Right ventricle myocardium inferior (tissue), 1 donor: ENCODE measurements around the gene PRKAR1B. TPM values are rescaled to one million over a fixed set of nuclear protein-coding genes. Genes with fewer than 3 reads are reported as not detected.
"Not testable (repeated sequence)": the region's sequence is repeated elsewhere in the genome, so short reads cannot be mapped to it uniquely, and the experiment has no call there.

Experiments
- ATAC-seq: fragments of 200-7000 bp; cut with Tn5 transposase; one replicate; pipeline ENCODE4 v1.9.1; 2020; ENCODE audit warnings: mild to moderate bottlenecking, moderate library complexity
- DNase-seq: peaks from one replicate; pipeline ENCODE4 v3.0.0; 2021; ENCODE audit errors: missing footprints
- intact Hi-C: fragments of 100-400 bp; cut with DNase I; formaldehyde crosslinking; loops from one replicate; pipeline ENCODE4 v1.11.0; 2022
- total RNA-seq: library from RNA; stranded (reverse); fragmentation: NEBNext Ultra II Directional; extraction: Animal tissue kit (Norgen Biotek cat#: 25700); gene quantifications from one replicate; pipeline ENCODE4 v1.2.1, GENCODE V29; 2021
- donor health status: DM: no; HTN: yes; CAD: no; lungs with severe emphysema.

The PRKAR1B gene
- total RNA-seq, 1 donor from 2014 or later, result 16.7 TPM

DNA sequence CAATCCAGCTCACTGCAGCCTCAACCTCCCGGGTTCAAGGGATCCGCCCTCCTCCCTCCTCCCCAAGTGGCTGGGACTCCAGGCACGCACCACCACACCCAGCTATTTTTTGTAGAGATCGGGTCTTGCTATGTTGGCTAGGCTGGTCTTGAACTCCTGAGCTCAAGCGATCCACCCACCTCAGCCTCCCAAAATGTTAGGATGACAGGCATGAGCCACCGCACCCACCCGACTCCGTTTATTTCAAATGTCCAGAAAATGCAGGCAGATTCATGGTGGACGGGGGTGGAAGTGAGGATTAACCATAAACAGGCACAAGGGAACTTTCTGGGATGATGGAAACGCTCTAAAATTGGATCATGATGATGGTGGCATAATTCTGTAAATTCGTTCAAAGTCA is 85.1 kb downstream of the PRKAR1B start:
- intact Hi-C loops, result loop anchor here (5.0 kb wide), 2 partner anchors 90 to 120 kb away; no protein-coding TSS in a partner anchor
- DNase-seq, result no peak

GRCh38 chr7:641269-641671 is 85.8 kb downstream of the PRKAR1B start:
- intact Hi-C loops, result loop anchor here (5.0 kb wide), 2 partner anchors 91 to 119 kb away; no protein-coding TSS in a partner anchor

More for the DNA sequence above, 85.1 kb downstream of the PRKAR1B start:
- no peak for ATAC-seq

GRCh38 chr7:638256-639011 is 88.6 kb downstream of the PRKAR1B start:
- ATAC-seq (no peak), DNase-seq (no peak)
- intact Hi-C loops, result loop anchor here (5.0 kb wide), 1 partner anchor 306 kb away; no protein-coding TSS in a partner anchor

More at GRCh38 chr7:641269-641671, 85.8 kb downstream of the PRKAR1B start:
- DNase-seq, result no peak
- peak; percentile 75 for ATAC-seq

- intact Hi-C loops, result loop anchor here (5.0 kb wide), 1 partner anchor 306 kb away; no protein-coding TSS in a partner anchor
- DNase-seq, result no peak
- ATAC-seq, result no peak
Measured at GRCh38 chr7:637826-638225, 89.3 kb downstream of the PRKAR1B start.

GRCh38 chr7:636396-636795 is 90.7 kb downstream of the PRKAR1B start:
- intact Hi-C loops, result loop anchor here (5.0 kb wide), 1 partner anchor 304 kb away; no protein-coding TSS in a partner anchor
- no peak for ATAC-seq
- DNase-seq, result no peak

GRCh38 chr7:635687-636382 is 91.2 kb downstream of the PRKAR1B start:
- not testable (repeated sequence) for ATAC-seq, DNase-seq
- intact Hi-C loops, result loop anchor here (5.0 kb wide), 1 partner anchor 304 kb away; no protein-coding TSS in a partner anchor

- no peak for DNase-seq
- intact Hi-C loops, result loop anchor here (5.0 kb wide), 1 partner anchor 303 kb away; no protein-coding TSS in a partner anchor
- no peak for ATAC-seq
Measured at GRCh38 chr7:635227-635626, 91.9 kb downstream of the PRKAR1B start.

DNA sequence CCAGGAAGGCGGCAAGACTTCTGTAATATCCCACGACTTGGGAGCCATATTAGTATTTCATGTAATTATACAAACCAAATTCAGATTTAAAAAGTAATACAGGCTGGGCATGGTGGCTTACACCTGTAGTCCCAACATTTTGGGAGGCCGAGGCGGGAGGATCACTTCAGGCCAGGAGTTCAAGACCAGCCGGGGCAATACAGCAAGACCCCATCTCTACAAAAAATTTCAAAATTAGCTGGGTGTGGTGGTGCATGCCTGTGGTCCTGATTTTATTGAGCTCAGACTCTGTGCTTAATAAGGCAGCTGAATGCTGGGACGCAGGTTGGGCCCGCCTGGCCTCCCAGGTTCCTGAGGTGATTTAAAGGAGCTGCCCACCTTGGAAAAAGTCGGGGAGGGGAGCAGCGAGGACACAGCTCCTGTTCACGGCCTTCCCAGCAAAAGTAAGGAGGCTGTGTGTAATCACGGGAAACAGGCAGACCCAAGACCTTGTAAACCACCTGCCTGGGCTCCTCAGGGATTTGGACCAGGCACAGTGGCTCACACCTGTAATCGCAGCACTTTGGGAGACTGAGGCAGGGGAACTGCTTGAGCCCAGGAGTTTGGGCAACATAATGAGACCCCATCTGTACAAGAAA is 93.6 kb downstream of the PRKAR1B start:
- ATAC-seq (no peak), DNase-seq (no peak)
- intact Hi-C loops, result no loop called here

- intact Hi-C loops, result no loop called here
- no peak for ATAC-seq
- DNase-seq, result no peak
Measured at GRCh38 chr7:632831-633210, 94.3 kb downstream of the PRKAR1B start.

DNA sequence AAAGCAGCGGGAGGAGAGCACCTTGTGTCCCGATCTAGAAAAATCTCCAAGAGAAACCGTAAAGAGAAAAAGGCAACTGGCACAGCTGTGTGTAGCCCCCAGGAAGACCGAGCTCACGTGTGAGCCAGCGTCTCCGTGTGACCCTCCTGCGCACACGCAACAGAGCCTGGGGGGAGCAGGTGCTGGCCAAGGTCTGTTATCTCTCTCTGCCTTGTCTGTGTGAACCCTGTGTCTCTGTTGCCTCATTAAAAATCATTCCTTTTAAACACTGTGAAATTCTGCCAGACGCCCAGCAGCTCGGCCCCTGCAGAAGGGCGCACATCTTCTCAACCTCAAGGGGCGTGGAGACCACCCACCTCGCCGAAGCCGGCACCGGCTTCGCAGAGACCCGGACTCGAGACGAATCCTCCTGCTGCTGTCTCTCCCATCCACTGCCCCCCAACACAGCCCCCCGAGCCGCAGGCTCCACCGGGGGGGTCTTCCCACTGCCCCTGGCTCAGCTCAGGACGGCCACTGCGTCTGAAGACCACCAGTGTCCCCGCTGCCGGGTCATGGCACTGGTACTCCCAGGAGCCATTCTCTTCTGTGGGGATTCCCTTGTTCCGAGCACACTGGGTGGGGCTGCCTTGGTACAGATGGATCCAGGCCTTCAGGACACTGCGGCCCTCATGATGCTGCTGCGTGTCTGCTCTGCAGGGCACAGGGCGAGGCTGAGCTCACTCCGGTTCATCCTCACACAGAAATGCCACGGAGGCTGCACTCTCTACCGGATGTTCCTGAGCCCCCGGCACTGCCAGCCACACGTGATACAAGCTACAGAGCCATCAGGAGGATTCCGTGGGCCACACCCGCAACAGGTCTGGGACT is 94.9 kb downstream of the PRKAR1B start:
- DNase-seq (no peak), ATAC-seq (no peak)
- intact Hi-C loops, result no loop called here

- no peak for DNase-seq
- no peak for ATAC-seq
- intact Hi-C loops, result no loop called here
Measured at GRCh38 chr7:631291-631711, 95.8 kb downstream of the PRKAR1B start.

DNA sequence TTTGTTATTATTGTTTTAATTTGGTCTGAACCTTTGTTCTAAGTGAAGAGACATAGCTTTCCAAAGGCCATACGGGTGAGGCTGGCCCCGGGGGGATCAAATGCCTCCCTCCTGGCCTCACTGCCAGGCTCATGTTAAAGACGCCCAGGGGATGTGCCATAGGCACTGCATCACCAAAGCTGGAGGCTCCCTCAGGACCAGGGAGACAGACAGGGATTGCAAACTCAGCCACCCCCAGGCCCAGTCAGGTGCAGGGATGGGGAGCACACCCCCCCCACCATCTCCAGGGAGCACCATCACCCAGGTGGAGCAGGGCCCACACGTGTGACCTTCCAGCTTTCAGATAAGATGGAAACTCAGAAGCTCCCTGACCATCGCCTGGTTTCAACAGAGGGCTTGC is 96.5 kb downstream of the PRKAR1B start:
- DNase-seq (no peak), ATAC-seq (no peak)
- intact Hi-C loops, result no loop called here

DNA sequence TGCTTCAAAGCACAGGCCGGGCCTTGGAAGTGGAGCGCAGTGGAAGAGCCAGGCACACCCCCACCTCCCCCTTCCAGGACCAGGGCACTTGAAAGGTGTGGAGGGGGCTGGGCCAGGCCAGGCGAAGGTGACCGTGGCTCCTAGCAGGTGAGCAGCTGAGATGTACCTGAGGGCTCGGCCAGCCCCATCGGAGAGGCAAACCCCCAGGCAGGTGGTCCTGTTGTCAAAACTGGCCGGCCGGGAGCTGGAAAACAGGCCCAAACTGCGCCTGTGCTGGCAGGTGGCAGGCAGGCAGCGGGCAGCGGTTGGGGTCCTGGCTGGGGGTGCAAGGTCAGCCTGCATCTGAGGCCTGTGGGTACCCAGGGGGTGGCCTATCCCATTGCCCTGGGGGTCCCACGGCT is 97.0 kb downstream of the PRKAR1B start:
- DNase-seq, result no peak
- no peak for ATAC-seq
- intact Hi-C loops, result no loop called here

DNA sequence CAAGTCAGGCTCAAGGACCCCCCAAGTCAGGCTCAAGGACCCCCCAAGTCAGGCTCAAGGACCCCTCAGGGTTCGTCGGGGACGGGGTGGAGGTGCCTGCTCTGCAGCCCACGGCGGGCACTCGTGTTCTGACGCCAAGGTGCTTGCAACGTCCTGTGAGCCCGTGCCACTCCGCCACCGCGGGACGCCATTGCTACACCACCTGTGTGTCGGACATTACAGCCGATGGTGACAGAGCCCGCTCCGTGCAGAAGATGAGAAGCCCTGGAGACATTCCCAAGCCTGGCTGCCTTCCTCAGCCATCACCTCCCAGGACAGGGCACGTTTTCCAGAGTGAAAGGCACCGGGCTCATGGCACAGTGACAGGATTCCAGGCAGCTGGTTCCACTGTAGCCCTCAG is 98.3 kb downstream of the PRKAR1B start:
- ATAC-seq (no peak), DNase-seq (no peak)
- intact Hi-C loops, result no loop called here

DNA sequence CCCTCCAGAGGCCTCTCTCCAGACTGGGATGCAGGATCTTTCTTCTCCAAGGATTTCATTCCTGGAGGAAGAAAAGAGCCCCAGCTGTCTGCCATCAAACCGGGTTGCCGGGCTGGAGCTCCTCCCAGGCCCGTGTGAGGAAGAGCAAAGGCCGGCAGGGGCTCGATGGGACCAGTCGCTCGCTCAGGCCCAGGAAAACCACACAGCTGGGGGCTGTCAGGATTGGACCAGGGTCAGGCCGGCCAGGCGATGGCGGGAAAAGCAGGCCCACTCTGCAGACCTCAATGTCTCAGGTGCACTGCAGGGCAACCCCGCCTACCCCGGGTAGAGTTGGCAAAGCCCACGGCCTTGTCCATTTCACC is 98.7 kb downstream of the PRKAR1B start:
- intact Hi-C loops, result no loop called here
- no peak for ATAC-seq
- no peak for DNase-seq

DNA sequence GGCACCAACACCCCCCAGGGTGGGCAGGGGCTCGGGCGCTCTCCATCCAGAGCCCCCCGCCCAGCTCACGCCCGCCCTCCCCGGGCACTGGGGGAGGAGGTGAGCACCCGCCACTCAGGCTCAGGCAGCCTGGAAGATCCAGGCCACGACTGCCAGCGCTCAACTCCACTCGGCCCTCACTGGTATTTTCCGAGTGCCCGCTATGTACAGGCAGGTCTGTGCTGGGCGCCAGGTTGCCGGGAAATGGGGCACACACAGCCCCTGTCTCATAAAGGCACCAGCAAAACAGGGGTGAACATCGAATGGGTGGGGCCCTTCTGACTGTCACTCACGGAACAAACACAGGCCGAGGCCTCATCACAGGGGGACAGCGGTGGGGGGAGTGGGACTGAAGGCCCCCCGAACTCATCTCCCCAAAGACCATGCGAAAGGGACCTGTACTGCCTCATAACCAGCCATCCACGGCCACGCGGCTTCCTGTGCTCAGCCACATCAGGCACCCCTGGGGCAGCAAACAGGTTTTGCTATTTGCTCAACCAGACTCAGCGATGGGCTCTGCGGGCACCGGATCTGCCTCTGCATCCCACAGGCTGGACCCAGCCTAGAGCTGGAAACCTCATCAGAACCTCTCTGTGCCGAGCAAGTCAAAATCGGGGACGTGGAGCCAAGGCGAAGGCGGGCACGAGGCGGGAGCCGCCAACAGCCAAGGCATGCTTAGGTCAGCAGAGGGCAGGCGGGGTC is 99.2 kb downstream of the PRKAR1B start:
- no peak for ATAC-seq
- intact Hi-C loops, result no loop called here
- DNase-seq, result no peak

DNA sequence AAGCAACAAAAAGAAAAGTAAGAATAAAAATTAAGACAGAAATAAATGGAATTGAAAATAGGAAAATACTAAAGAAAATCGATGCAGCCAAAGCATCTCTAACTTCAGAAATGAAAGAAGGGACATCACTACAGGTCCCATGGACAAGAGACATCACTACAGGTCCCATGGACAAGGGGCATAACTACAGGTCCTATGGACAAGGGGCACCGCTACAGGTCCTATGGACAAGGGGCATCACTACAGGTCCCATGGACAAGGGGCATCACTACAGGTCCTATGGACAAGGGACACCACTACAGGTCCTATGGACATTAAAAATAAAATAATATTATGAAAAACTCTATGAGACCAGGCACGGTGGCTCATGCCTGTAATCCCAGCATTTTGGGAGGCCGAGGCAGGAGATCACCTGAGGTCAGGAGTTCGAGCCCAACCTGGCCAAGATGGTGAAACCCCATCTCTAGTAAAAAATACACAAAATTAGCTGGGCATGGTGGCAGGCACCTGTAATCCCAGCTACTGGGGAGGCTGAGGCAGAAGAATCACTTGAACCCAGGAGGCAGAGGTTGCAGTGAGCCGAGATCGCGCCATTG is 101.6 kb downstream of the PRKAR1B start:
- DNase-seq (no peak), ATAC-seq (no peak)

GRCh38 chr7:623464-623863 is 103.6 kb downstream of the PRKAR1B start:
- no peak for DNase-seq
- intact Hi-C loops, result no loop called here
- ATAC-seq, result no peak

More for the DNA sequence above, 101.6 kb downstream of the PRKAR1B start:
- intact Hi-C loops, result no loop called here
